Measurements from ENCODE around the gene TRIM41. TPM values are rescaled to one million over a fixed set of nuclear protein-coding genes. Genes with fewer than 3 reads are reported as not detected.

The TRIM41 gene
- total RNA-seq, 2 donors from 2014 or later = 15.2 to 20.4 TPM

- intact Hi-C loops (cut with DNase I) = loop anchor here in 1 of 2 donors (2.0 kb wide), 1 partner anchor 31 kb away; no protein-coding TSS in a partner anchor
- peak; percentile 97 for DNase-seq (ENCODE audit: low spot score)
Observed at GRCh38 chr5:181221792-181222629, 1.1 kb upstream of the TRIM41 start.

GRCh38 chr5:181222630-181223057 lies 437 bp upstream of the TRIM41 start:
- DNase-seq (ENCODE audit: low spot score) = no peak
- intact Hi-C loops (cut with DNase I) = loop anchor here in 1 of 2 donors (2.0 kb wide), 1 partner anchor 32 kb away; no protein-coding TSS in a partner anchor

- peak; percentile 85 for DNase-seq (ENCODE audit: low spot score)
- intact Hi-C loops (cut with DNase I) = loop anchor here (1.0 to 2.0 kb wide), 2 partner anchors 33 kb away; no protein-coding TSS in a partner anchor
Observed at GRCh38 chr5:181223729-181224389, 778 bp downstream of the TRIM41 start.

GRCh38 chr5:181224390-181225229 lies 1.5 kb downstream of the TRIM41 start:
- DNase-seq (ENCODE audit: low spot score) = peak; percentile 80
- intact Hi-C loops (cut with DNase I) = loop anchor here in 1 of 2 donors (1.0 kb wide), 1 partner anchor 33 kb away; no protein-coding TSS in a partner anchor

- intact Hi-C loops (cut with DNase I) = no loop called here
- no peak for DNase-seq (ENCODE audit: low spot score)
Observed at GRCh38 chr5:181229996-181230395, 6.9 kb downstream of the TRIM41 start.

- intact Hi-C loops (cut with DNase I) = no loop called here
- DNase-seq (ENCODE audit: low spot score) = no peak
Observed at GRCh38 chr5:181230551-181230950, 7.5 kb downstream of the TRIM41 start.

- DNase-seq (ENCODE audit: low spot score) = no peak
- intact Hi-C loops (cut with DNase I) = no loop called here
Observed at GRCh38 chr5:181231432-181231831, 8.4 kb downstream of the TRIM41 start.

GRCh38 chr5:181232593-181232992 lies 9.5 kb downstream of the TRIM41 start:
- intact Hi-C loops (cut with DNase I) = no loop called here
- DNase-seq (ENCODE audit: low spot score) = no peak

- intact Hi-C loops (cut with DNase I) = no loop called here
- no peak for DNase-seq (ENCODE audit: low spot score)
Observed at GRCh38 chr5:181233088-181233800, 10.2 kb downstream of the TRIM41 start.

GRCh38 chr5:181233801-181234454 lies 10.8 kb downstream of the TRIM41 start:
- DNase-seq (ENCODE audit: low spot score) = no peak
- intact Hi-C loops (cut with DNase I) = no loop called here

- DNase-seq (ENCODE audit: low spot score) = no peak
- intact Hi-C loops (cut with DNase I) = no loop called here
Observed at GRCh38 chr5:181234455-181235306, 11.6 kb downstream of the TRIM41 start.

- no peak for DNase-seq (ENCODE audit: low spot score)
- intact Hi-C loops (cut with DNase I) = no loop called here
Observed at GRCh38 chr5:181235323-181235688, 12.2 kb downstream of the TRIM41 start.

- DNase-seq (ENCODE audit: low spot score) = no peak
- intact Hi-C loops (cut with DNase I) = no loop called here
Observed at GRCh38 chr5:181235689-181236366, 12.7 kb downstream of the TRIM41 start.

- intact Hi-C loops (cut with DNase I) = no loop called here
- DNase-seq (ENCODE audit: low spot score) = no peak
Observed at GRCh38 chr5:181236471-181236870, 13.4 kb downstream of the TRIM41 start.

GRCh38 chr5:181236954-181237641 lies 14.0 kb downstream of the TRIM41 start:
- intact Hi-C loops (cut with DNase I) = no loop called here
- no peak for DNase-seq (ENCODE audit: low spot score)

- no peak for DNase-seq (ENCODE audit: low spot score)
- intact Hi-C loops (cut with DNase I) = no loop called here
Observed at GRCh38 chr5:181237729-181238385, 14.8 kb downstream of the TRIM41 start.
